ENCODE results near the gene FKBP5. TPM values are rescaled to one million over a fixed set of nuclear protein-coding genes. Genes with fewer than 3 reads are reported as not detected.

FKBP5 gene
- total and polyA plus RNA-seq, 12 donors, result 20.3 to 199 (median 48.6) TPM

DNA sequence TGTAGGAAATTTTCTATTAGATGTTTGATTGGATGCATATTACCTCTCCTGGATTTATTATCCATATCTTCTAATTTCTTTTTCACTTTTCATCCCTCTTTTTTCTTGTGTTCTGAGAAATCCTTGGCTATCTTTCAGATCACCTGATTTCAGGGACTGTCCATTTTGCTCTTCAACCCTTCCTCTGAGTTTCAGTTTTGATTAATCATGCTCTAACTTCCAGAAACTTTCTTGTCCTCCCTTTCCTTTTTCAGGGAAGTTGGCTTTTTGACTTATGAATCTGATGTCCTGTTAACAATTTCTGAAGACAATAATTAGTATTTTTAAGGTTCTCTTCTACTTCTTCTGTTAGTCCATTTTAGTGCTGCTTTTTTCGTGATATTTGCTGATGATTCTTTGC lies 79.1 kb downstream of the FKBP5 start:
- Histone ChIP-seq H3K9me3 (no peaks in the 10 kb centered on the region), H3K4me1 (peaks cover 0 to 51% (median 0%) of the 10 kb centered on the region in 9 donors), H3K36me3 (peaks cover 0 to 83% (median 0%) of the 10 kb centered on the region in 9 donors), H3K27ac (peak overlapping the region in 1 of 10 donors; percentile 68), H3K27me3 (no peaks in the 10 kb centered on the region), H3K4me3 (no peak overlapping the region)
- WGBS, 2 donors, result 93 to 95% methylated on average over 1 of the region's 1 CpG
- DNase-seq (no peak), ATAC-seq (no peak)
- intact Hi-C loops (cut with DNase I), result loop anchor here in 1 of 10 donors (10.0 kb wide), 1 partner anchor 75 kb away; the partner anchor contains the start of gene FKBP5
- TF ChIP-seq, protein P1, sequence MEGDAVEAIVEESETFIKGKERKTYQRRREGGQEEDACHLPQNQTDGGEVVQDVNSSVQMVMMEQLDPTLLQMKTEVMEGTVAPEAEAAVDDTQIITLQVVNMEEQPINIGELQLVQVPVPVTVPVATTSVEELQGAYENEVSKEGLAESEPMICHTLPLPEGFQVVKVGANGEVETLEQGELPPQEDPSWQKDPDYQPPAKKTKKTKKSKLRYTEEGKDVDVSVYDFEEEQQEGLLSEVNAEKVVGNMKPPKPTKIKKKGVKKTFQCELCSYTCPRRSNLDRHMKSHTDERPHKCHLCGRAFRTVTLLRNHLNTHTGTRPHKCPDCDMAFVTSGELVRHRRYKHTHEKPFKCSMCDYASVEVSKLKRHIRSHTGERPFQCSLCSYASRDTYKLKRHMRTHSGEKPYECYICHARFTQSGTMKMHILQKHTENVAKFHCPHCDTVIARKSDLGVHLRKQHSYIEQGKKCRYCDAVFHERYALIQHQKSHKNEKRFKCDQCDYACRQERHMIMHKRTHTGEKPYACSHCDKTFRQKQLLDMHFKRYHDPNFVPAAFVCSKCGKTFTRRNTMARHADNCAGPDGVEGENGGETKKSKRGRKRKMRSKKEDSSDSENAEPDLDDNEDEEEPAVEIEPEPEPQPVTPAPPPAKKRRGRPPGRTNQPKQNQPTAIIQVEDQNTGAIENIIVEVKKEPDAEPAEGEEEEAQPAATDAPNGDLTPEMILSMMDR (IDR thresholded peaks at IDR 0.05), result no peak

DNA sequence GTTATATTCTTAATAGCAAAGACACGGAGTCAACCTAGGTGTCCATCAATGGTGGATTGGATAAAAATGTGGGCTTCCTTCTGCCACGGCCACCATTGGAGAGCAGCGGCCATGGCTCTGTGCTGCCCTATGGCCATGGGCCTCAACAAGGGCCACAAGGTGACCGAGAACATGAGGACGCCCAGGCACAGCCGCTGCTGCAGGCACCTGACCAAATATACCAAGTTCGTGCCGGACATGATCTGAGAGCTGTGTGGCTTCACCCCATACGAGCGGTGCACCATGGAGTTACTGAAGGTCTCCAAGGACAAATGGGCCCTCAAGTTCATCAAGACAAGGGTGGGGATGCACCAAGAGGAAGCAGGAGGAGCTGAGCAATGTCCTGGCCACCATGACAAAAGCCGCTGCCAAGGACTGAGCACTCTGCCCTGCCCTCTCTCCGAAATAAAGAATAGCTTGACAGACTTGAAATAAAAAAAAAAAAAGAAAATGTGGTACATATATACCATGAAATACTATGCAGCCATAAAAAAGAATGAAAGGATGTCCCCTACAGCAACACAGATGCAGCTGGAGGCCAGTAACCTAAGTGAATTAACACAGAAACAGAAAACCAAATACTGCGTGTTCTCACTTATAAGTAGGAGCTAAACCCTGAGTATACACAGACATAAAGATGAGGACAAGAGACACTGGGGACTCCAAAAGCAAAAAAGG lies 81.0 kb downstream of the FKBP5 start:
- intact Hi-C loops (cut with DNase I), result loop anchor here in 1 of 10 donors (10.0 kb wide), 1 partner anchor 77 kb away; the partner anchor contains the start of gene FKBP5
- H3K4me1 ChIP-seq, result peaks cover 0 to 61% (median 11%) of the 10 kb centered on the region in 9 donors
- TF ChIP-seq, protein P1 (IDR thresholded peaks at IDR 0.05), result no peak
- H3K36me3 ChIP-seq, result peaks cover 0 to 64% (median 0%) of the 10 kb centered on the region in 9 donors
- no peak overlapping the region for H3K4me3 ChIP-seq
- H3K27me3 ChIP-seq, result no peaks in the 10 kb centered on the region
- 91 to 95% methylated on average over 13 of the region's 13 CpGs for WGBS, 2 donors
- ATAC-seq, result peak in 1 of 8 donors; percentile 27
- no peak overlapping the region for H3K27ac ChIP-seq
- no peaks in the 10 kb centered on the region for H3K9me3 ChIP-seq
- DNase-seq, result no peak

DNA sequence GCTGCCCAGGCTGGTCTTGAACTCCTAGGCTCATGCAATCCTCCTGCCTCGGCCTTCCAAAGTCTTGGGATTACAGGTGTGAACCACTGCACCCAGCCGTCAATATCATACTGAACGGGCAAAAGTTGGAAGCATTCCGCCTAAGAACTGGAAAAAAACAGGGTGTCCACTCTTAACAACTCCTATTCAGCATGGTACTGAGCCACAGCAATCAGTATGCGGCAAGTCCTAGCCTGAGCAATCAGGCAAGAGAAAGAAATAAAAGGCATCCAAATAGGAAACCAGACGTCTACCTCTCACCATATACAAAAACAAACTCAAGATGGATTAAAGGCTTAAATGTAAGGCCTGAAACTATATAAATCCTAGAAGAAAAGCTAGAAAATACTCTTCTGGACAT lies 83.1 kb downstream of the FKBP5 start:
- TF ChIP-seq, protein P1 (IDR thresholded peaks at IDR 0.05), result no peak
- Histone ChIP-seq H3K4me1 (peaks cover 9 to 65% (median 32%) of the 10 kb centered on the region in 9 donors), H3K27me3 (no peaks in the 10 kb centered on the region), H3K4me3 (no peak overlapping the region), H3K27ac (peak overlapping the region in 1 of 10 donors; percentile 9), H3K36me3 (peaks cover 0 to 44% (median 0%) of the 10 kb centered on the region in 9 donors), H3K9me3 (no peaks in the 10 kb centered on the region)
- 97% methylated on average over 6 of the region's 6 CpGs for WGBS, 2 donors
- ATAC-seq (no peak), DNase-seq (no peak)
- intact Hi-C loops (cut with DNase I), result loop anchor here in 1 of 10 donors (10.0 kb wide), 1 partner anchor 79 kb away; the partner anchor contains the start of gene FKBP5

DNA sequence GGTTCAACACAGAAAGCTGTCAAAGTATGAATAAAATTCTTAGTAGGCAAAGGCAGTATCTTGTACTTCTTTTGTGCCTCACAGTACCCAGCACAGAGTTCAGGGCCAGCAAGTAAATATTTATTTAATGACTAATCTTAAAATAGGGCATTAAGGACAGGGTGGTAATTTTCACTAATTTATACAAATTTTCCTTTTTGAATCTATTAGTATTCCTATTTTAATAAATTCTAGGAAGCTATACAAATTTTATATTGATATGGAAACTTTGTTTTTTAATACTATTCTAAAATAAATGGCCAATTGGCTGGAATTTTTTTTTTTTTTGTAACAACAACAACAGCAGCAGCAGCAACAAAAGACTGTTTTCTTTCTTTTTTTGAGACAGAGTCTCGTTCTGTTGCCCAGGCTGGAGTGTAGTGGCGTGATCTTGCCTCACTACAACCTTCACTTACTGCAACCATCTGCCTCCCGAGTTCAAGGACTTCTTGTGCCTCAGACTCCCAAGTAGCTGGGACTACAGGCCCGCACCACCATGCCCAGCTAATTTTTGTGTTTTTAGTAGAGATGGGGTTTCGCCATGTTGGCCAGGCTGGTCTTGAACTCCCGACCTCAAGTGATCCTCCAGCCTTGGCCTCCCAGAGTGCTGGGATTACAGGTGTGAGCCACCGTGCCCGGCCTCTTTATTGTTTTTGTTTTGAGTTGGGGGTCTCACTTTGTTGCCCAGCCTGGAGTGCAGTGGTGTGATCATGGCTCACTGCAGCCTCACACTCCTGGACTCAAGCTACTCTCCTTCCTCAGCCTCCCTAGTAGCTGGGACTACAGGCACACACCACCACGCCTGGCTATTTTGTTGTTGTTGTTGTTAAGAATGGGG lies 85.2 kb downstream of the FKBP5 start:
- H3K27me3 ChIP-seq, result no peaks in the 10 kb centered on the region
- peaks cover 14 to 76% (median 46%) of the 10 kb centered on the region in 9 donors for H3K4me1 ChIP-seq
- H3K9me3 ChIP-seq, result no peaks in the 10 kb centered on the region
- peak overlapping the region; percentile 84 to 96 (median 91) for H3K27ac ChIP-seq
- ATAC-seq (no peak), DNase-seq (no peak)
- WGBS, 2 donors, result 91 to 97% methylated on average over 9 of the region's 9 CpGs
- intact Hi-C loops (cut with DNase I), result loop anchor here in 5 of 10 donors (2.0 to 10.0 kb wide), 4 partner anchors 19 to 129 kb away; partner anchors contain the start of gene FKBP5 (in 4 of the 5)
- peaks cover 0 to 24% (median 0%) of the 10 kb centered on the region in 9 donors for H3K36me3 ChIP-seq
- H3K4me3 ChIP-seq, result no peak overlapping the region
- TF ChIP-seq, protein P1 (IDR thresholded peaks at IDR 0.05), result no peak

Data from heart right ventricle (tissue), 16 donors.